ENCODE measurements around the gene SUN1.
"Not testable (repeated sequence)": the region's sequence is repeated elsewhere in the genome, so short reads cannot be mapped to it uniquely, and the experiment has no call there.

The SUN1 gene

DNA sequence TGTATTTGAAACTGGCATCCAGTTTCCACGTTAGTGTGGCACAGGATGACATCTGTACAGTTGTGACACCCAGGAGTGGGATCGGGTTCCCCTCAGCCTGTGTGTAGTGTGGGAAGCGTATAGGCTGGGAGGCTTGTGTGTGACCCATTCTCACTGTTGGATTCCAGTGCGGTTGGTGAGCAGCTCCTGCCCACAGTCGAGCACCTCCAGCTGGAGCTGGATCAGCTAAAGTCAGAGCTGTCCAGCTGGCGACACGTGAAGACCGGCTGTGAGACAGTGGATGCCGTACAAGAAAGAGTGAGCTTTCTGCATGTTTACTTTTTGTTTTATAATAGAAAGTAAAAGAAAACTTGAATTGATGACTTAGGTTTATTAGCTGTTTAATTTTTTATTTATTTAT lies 25.4 kb downstream of the SUN1 start:
- no peak for DNase-seq

DNA sequence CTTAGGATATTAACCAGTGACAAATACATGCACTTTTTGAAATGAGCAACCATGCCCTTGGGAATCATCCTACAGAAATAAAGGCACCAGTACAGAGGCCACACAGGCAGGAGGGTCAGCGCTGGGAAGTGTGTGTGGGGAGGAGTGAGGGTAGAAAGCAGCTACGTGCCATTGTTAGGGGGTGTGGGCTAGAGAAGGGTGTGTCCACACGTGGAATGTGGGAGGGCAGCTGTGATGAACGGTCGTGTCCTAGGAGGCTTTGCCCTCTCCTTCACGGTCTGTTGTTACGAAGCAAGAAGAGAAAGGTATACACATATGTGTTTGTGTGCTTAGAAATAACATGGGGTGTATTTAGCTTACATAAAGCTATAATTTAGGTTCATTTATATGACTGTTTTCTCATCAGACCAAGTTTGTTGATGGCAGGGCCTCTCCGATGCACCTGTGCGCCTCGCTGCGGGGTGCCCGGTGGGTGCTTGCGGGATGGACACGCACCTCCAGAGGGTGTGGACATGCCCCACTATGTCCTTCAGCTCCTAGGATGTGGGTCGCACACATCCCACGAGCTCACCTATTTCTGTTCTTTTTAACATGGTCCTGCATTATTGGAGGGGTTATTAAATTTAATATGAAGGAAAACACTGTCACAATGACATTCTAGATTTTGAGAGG lies 27.2 kb downstream of the SUN1 start:
- no peak for DNase-seq

DNA sequence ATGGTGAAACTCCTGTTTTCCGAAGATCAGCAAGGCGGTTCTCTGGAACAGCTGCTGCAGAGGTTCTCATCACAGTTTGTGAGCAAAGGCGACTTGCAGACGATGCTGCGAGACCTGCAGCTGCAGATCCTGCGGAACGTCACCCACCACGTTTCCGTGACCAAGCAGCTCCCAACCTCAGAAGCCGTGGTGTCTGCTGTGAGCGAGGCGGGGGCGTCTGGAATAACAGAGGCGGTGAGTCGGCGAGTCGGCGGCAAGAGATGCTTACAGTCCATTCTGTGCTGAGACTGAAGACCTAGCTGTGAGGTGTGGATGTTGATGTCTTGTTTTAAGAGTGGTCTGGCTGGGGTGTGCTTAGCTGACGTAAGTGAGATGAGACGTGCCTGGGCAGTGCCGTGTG lies 27.9 kb downstream of the SUN1 start:
- DNase-seq, result no peak

DNA sequence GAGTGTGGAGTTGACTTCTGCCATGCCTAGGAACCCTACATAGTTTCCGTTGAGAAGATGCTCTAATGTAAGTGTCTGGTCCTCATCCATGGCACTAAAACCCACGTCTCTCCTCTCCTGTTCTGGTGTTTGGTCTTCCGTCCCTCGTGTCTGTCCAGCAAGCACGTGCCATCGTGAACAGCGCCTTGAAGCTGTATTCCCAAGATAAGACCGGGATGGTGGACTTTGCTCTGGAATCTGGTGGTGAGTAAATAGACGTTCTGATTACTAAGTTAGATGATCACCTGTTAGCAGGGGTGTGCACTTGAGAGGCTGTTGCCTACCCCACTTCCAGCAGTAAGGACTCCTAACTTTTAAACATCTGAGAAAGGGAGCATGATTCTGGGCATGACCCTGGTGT lies 28.9 kb downstream of the SUN1 start:
- no peak for DNase-seq

DNA sequence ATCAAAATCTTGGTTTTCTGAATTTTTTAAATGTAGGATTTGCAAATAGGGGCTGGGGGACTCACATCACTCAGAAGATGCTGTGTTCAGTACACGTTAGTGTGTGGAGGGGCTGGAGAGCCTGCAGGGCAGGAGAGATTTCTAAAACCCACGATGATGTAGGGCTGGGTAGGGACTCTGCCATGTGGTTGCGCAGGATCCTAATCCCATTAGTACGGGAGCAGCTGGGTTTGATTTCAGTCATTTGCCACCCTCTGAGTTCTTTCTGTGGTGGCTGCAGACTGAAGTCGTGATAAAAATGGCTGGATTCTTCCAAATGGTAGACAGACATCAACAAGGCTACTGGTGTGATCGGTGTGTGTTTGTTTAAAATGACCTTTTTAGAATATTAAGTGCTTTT lies 29.9 kb downstream of the SUN1 start:
- DNase-seq, result no peak

DNA sequence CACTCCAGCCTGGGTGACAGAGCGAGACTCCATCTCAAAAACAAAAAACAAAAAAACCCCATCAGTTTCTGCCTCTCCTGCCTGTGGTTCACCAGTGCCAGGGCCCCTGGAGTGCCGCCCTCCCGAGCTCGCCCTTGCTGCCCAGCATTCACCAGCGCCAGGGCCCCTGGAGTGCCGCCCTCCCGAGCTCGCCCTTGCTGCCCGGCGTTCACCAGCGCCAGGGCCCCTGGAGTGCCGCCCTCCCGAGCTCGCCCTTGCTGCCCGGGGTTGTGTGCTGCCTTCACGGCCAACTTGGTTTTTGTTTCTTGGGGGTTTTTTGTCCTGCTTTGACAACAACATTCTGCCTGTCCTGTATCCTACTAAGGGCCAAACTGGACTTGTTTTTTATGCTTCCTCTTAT lies 30.8 kb downstream of the SUN1 start:
- DNase-seq, result no peak

DNA sequence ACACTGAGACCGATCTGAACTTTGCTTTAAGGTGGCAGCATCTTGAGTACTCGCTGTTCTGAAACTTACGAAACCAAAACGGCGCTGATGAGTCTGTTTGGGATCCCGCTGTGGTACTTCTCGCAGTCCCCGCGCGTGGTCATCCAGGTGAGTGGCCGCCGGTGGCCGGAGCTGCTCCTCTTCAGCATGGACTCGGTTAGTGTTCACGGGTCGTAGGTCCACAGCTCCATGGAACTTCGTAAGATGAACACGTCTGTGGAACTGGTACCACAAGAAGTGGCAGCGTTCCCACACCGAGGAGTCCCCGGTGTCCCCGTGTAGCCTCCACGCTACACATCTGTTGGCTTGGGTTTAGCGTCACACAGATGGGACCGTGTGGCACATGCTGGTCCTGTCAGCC lies 33.6 kb downstream of the SUN1 start:
- no peak for DNase-seq

DNA sequence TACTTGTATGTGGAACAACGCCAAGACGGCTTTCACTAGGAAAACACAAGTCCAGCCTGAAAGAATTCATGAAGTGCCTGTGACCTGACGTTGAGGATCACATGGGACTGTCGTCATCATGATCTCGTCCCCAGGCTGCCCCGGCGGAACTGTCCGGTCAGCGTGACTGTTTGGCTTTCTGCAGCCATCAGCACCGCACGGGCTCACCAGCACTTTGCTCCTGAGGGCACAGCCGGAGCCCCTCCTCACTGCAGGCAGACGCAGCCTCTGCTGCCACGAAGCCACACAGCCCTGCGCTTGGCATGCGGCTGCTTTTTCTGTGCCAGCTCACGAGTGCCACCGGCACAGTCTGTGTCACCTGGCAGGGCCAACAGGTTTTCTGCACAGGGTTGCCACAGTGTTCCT lies 34.7 kb downstream of the SUN1 start:
- no peak for DNase-seq

DNA sequence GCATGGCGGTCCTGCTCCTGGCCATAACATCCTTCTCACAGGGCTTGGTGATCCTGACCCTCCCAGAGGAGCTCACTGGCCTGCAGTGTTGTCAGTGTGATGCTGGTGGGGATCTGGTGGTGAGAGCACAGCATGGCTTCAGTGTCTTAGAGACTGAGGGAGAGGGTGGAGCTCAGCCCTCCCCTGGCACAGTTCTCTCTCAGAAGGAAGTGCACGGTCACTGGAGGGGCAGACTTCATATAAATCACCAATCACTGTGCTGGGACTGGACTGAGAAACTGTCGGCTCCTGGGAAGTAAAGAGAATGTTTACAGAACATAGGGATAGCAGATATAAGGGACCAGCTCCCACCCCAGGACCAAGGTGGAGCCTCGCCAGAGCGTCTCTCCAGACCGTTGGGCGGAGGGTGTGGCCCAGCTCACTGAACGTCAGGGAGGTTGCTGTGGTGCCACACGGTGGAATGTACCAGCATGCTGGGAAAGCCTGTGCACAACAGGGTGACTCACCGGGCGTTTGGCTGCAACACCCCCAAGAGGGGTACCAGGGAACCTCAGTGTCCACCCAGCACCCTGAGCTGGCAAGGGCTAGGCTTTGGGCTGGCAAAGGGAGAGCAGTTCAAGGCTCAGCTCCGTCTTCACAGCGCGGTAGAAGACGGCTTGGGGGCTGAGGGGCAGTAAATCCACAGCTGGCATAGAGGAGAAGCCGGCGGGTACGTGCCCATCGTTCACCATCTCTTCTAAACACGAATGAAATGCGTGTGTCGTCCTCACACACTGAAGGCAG lies 35.3 kb downstream of the SUN1 start:
- peak; percentile 84 for DNase-seq

DNA sequence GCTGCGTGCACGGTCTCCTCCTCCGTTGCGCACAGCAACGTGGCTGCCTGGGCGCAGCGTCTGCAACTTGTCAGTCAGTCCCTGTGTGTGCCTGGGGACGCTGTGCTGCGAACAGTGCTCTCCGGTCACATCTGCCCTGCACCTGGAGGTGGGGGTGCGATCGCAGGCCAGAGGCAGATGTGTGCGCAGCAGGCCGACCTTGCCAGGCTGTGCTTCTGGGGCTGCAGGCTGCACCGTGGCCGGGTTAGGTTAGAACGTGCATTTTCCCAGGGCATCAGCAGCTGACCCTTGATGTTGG lies 35.9 kb downstream of the SUN1 start:
- DNase-seq, result no peak

DNA sequence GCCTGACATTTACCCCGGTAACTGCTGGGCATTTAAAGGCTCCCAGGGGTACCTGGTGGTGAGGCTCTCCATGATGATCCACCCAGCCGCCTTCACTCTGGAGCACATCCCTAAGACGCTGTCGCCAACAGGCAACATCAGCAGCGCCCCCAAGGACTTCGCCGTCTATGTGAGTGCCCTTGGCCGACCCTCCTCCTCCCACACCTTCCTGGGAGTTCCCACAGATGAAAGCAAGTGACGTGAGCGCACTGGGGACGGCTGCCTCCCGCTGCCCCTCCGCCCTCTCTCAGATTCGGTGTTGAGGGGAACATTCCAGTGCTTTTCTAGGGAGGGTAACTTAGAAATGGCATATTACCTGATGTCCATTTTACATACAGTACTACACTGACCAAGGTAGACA lies 37.1 kb downstream of the SUN1 start:
- no peak for DNase-seq

DNA sequence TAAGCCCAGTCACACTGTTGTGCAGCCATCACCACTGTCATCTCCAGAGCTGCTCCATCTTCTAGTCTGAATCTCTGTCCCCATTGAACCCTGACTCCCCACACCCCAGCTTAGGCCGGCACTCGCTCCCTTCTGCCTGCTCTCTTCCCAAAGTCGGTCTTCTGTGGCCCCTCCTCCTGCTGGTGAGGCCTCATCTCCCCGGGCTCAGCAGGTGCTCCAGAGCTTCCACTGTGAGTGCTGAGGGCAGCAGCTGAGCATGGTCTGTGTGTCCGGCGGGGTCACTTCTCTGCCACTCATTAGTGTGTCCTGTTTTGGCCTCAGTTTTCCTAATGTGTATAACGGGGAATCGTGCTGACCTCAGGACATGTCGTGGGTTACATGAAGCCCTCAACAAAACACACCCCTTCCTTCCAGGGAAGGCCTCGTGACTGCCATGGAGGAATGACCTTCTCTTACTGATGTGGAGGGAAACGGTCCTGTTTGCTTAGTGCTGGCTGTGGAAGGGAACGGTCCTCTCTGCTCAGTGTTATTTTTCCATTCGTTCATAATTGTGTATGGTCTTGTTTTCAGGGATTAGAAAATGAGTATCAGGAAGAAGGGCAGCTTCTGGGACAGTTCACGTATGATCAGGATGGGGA lies 39.7 kb downstream of the SUN1 start:
- no peak for DNase-seq

DNA sequence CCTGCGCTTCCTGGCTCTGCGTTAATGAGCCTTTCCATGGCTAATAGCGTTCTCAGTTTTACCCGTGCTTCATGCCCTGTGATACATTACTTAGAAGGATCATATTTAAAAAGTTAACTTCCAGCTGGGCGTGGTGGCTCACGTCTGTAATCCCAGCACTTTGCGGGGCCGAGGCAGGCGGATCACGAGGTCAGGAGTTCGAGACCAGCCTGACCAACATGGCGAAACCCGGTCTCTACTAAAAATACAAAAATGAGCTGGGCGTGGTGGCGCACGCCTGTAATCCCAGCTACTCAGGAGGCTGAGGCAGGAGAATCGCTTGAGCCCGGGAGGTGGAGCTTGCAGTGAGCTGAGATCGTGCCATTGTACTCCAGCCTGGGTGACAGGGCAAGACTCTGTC lies 40.4 kb downstream of the SUN1 start:
- not testable (repeated sequence) for DNase-seq

DNA sequence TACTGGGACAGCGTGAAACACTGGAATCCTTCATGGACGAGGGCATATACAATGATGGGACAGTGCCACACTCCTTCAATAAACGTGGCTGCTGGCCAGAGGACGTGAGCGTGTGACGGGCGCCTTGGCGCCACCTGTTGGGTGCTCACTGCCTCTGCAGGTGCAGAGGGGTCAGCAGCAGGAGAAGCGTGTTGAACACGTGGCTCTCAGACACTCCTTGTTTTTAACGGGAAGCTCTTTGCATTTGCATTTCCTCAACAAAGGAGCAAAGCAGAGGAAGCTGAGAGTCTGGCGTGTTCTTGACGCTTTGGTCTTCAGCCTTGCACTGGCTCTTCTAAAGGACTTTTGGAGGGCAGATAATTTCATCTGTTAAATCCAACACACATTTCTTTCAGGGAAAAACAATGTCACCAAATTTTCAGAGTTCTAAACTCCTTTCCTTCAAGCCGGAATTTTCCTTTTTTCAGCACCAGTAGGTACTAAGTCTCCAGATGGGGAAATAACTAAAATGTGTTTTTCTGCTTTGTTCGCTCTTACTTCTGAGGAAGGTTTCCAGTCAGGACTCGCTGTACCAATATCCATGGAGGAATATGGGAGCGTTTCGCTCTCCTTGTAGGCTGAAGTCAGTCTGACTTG lies 41.2 kb downstream of the SUN1 start:
- peak; percentile 92 for DNase-seq

DNA sequence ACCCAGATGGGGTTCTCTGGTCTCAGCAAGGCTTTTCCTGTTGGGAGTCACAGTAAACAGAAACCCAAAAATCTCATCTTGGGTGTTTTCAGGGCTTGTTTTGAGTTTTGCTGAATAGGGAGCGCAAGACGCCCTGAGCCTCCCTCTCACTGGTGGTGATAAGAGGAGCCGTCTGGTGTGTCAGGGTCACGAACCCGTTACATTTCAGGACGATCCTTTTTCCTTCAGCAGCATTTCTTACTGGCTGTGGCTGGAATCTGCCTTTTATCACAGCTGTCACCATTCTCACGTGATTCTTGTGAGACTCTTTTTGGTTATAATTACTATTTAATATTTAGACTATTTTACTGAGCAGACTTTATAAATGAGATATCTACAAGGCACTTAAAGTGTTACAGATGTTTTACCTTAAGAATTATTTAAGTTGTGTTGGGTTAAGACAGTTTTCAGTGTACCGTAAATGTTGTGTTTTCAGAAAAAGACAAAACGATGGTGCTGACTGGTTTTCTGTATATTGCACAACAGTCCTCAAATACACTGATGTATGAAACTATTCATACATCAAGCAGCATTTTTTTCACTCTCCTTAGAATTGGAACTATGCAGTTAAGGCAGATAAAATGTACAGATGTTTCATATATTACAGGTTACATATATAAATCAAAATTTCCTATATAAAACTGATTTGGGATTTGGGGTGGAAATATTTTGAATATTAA lies 41.9 kb downstream of the SUN1 start:
- peak; percentile 51 for DNase-seq

DNA sequence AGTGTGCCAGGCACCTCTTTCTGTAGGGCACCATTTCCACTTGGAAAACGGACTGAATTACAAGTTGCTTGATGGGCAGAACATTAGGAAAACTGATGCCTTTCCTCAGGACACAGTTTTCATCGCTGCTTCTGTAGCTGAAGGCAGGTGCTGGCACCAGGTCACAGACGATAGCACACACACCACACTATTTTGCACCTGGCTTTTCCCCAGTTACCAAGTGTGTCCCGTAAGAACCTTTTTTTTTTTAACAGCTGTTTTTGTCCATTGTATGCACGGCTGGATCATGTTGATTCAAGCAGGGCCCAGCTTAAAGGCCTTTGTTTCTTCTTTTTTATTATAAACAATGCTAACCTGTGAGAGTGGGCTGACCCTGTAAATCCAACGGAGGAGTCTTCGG lies 42.8 kb downstream of the SUN1 start:
- no peak for DNase-seq

DNA sequence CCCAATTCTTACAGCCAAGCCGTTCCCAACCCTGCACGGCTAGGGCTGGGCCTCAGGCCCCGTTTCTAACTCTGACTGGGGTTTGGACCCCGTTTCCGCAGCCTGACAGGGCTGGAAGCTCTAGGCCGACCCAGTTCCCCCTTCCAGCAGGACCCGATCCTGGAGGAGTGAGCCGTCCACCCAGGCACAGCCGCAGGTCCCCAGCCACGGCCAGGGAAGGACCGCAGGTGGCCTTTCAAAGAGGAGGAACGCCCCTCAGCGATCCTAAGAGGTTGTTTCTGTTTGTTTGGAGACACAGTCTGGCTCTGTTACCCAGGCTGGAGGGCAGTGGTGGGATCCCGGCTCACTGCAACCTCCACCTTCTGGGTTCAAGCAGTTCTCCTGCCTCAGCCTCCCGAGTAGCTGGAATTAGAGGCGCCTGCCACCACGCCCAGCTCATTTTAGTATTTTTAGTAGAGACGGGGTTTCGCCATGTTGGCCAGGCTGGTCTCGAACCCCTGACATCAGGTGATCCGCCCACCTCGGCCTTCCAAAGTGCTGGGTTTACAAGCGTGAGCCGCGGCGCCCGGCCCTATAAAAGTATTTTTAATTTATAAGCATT lies 43.3 kb downstream of the SUN1 start:
- no peak for DNase-seq

DNA sequence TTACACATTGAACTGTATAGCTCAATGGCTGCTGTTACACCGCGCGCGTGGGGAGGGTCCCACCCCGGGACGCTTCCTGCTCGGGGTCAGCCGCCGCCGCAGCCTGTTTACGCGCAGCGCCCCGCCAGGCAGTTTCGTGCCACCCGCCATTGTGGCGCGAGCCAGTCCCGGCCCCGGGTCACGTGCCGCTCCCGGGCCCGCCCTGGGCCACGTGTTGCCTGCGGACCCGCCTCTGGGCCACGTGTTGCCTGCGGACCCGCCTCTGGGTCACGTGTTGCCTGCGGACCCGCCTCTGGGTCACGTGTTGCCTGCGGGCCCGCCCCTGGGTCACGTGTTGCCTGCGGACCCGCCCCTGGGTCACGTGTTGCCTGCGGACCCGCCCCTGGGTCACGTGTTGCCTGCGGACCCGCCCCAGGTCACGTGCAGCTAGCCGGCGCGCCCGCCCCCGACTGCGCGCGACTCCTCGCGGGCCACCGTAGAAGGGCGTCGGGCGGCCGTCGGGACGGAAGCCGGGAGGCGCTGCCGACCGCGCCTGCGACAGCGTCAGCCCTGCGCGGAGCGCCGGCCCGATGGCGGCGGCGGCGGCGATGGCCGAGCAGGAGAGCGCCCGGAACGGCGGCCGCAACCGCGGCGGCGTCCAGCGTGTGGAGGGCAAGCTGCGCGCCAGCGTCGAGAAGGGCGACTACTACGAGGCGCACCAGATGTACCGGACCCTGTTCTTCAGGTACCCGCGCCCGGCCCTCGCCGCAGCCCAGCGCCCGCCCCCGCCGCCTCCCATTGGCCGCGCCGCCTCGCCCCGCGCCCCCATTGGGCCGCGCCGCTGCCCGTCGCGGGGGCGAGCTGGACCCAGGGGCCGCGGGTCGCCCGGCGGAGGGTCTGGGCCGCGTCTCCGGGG lies 44.0 kb downstream of the SUN1 start, which contains the start of gene GET4:
GET4 (plus strand) TSS at position 478 of the 895 bp plus-strand sequence; CDS start at position 570, 92 bp downstream.
- DNase-seq, result peak; percentile 92

DNA sequence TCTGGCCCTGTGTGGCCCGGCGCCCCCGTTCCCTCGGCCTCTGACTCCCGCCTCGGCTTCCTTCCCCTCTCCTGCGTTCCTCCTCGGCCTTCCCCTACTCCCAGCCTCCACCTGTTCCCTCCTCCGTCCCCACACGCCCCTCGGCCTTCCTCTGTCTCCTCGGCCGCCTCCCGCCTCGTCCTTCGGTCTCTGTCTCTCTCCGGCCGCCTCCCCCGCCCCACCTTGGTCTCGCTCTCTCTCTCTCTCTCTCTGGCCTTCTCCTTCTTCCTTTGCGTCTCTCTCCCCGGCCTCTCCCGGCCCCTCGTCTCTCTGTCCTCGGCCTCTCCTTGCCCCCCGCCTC lies 44.7 kb downstream of the SUN1 start:
- DNase-seq, result no peak

DNA sequence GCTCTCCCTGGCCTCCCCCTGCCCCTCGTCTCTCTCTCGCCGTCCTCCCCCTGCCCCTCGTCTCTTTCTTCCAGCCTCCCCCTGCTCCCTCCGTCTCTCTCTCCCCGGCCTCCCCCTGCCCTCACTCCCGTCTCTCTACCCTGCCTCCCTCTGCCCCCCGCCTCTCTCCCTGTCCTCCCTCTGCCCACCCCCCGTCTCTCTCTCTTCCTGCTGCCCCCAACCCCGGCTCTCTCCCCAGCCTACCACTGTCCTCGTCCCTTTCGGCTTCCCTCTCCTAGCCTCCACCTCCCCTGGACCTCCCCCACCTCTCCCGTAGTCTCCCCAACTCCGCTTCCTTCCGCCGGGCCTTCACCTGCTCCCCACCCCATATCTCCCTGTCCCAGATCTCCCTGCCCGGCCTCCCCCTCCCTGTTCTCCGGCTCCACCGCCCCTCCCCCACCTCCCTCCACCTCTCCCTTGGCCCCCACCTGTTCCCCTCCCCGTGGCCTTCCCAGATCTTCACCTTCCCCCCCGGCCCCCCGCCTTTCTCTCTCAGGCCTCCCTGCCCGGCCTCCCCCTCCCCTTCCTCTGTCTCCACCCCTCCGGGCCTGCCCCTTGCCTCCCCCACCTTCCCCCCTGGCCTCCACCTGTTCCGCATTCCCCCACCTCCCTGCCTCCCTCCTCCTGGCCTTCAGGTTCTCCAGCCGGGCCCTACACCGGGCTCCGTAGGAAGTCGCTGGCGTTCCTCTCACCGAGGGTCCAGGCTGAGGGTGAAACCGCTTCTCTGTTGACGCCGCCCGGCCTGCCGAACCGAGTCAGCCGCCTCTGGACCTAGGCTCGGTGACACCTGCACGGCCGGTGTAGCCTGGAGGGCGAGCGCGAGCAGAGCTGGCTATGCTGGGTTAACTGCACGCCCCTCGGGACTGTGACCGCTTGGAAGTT lies 45.3 kb downstream of the SUN1 start:
- peak; percentile 41 for DNase-seq

DNA sequence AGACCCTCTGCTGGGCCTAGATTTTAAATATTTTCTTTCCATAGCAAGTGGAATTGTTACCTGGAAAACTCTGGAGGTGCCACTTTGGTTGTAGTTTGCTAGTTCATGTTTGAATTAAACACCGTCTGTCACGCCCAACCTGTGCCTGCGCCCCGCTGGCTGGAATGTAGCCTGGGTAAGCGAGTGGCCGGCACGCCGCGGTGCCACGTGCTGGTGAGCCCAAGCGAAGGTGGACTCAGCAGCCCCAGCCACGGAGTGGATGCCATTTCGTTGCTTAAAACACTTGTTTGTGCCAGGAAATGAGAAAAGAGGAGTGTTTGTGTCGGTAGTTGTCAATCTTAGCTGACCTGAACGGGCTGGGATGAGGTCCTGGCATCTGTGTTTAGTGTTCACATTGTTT lies 46.8 kb downstream of the SUN1 start:
- no peak for DNase-seq

All from hematopoietic multipotent progenitor cell treated with erythropoietin and hydrocortisone succinate and interleukin-3 and kit ligand, for 8 days (in vitro differentiated cells).